ENCODE results near the gene CDC14A. TPM values are rescaled to one million over a fixed set of nuclear protein-coding genes. Genes with fewer than 3 reads are reported as not detected.

Gene CDC14A
- total RNA-seq, 1 donor from 2014 or later, result 17.8 TPM

DNA sequence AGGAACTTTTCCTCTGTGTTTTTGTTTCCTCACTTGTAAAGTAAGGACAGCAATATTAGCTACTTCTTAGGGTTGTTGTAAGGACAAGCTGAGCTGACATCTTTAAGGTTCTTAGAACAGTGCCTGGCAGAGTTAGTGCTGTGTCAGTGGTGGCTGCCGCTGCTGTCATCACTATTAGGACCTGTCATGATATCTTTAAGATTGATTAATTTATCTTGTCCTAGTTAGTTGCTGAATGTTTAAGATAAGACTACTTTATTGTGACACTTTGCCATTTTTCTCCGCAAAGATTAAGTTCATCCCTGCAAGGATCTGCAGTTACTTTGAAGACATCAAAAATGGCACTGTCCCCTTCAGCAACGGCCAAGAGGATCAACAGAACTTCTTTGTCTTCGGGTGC lies 145.5 kb downstream of the CDC14A start:
- no peak for ATAC-seq
- no peaks in the 10 kb centered on the region for H3K4me1 ChIP-seq
- no peak overlapping the region for H3K4me3 ChIP-seq
- H3K9me3 ChIP-seq, result no peaks in the 10 kb centered on the region
- TF ChIP-seq, protein P1, sequence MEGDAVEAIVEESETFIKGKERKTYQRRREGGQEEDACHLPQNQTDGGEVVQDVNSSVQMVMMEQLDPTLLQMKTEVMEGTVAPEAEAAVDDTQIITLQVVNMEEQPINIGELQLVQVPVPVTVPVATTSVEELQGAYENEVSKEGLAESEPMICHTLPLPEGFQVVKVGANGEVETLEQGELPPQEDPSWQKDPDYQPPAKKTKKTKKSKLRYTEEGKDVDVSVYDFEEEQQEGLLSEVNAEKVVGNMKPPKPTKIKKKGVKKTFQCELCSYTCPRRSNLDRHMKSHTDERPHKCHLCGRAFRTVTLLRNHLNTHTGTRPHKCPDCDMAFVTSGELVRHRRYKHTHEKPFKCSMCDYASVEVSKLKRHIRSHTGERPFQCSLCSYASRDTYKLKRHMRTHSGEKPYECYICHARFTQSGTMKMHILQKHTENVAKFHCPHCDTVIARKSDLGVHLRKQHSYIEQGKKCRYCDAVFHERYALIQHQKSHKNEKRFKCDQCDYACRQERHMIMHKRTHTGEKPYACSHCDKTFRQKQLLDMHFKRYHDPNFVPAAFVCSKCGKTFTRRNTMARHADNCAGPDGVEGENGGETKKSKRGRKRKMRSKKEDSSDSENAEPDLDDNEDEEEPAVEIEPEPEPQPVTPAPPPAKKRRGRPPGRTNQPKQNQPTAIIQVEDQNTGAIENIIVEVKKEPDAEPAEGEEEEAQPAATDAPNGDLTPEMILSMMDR (IDR thresholded peaks at IDR 0.05), result no peak
- peaks cover 49% of the 10 kb centered on the region for H3K36me3 ChIP-seq
- H3K27ac ChIP-seq, result no peak overlapping the region
- H3K27me3 ChIP-seq (ENCODE audit: low read depth), result no peaks in the 10 kb centered on the region
- intact Hi-C loops (cut with DNase I), result no loop called here
- DNase-seq, result no peak

GRCh38 chr1:100499194-100499811 lies 147.0 kb downstream of the CDC14A start:
- Histone ChIP-seq H3K9me3 (no peaks in the 10 kb centered on the region), H3K27me3 (ENCODE audit: low read depth) (no peaks in the 10 kb centered on the region), H3K36me3 (peaks cover 49% of the 10 kb centered on the region), H3K4me3 (no peak overlapping the region), H3K27ac (no peak overlapping the region), H3K4me1 (no peaks in the 10 kb centered on the region)
- DNase-seq (no peak), ATAC-seq (no peak)
- TF ChIP-seq, protein P1 (IDR thresholded peaks at IDR 0.05), result no peak
- intact Hi-C loops (cut with DNase I), result no loop called here

DNA sequence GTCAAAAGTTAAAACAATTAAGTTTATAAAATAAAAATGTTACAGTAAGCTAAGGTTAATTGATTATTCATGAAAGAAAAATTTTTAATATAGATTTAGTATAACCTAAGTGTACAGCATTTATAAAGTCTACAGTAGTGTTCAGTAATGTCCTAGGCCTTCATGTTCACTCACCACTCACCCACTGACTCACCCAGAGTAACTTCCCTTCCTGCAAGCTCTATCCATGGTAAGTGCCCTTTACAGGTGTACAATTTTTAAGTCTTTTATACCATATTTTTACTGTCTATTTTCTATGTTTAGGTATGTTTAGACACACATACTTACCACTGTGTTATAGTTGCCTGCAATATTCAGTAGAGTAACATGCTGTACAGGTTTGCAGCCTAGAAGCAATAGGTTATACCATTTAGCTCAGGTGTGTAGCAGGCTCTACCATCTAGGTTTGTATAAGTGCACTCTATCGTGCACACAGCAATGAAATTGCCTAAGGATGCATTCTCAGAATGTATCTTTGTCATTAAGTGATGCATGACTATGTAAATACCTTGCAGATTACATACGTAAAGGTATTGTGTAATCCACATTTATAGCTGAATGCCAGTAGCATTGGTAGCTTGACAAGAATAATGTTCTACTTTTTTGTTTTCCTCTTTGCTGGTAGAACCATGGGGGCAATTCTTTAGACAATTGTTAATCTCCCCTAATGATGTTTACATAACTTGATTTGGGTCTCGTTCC lies 149.9 kb downstream of the CDC14A start:
- H3K9me3 ChIP-seq, result no peaks in the 10 kb centered on the region
- ATAC-seq (no peak), DNase-seq (no peak)
- TF ChIP-seq, protein P1 (IDR thresholded peaks at IDR 0.05), result no peak
- no peaks in the 10 kb centered on the region for H3K4me1 ChIP-seq
- peaks cover 52% of the 10 kb centered on the region for H3K36me3 ChIP-seq
- no peak overlapping the region for H3K27ac ChIP-seq
- no peaks in the 10 kb centered on the region for H3K27me3 ChIP-seq (ENCODE audit: low read depth)
- intact Hi-C loops (cut with DNase I), result no loop called here
- no peak overlapping the region for H3K4me3 ChIP-seq

DNA sequence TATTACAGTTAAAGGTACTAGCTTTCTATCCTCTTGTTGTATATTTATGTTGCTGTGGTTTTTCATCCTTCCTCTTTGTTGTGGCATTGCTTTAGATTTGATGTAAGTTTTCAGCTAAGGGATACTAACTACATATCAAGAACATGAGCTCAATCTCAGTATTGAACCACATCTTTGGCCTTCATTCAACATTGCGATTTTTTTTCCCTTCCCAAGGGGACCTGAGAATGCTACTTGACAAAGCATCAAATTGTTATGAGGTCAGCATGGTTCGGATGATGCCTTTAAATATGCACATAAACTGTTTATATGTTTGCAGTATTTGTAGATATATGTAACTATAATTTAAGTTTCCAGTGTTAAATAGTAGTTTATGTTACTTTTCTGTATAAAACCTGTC lies 153.9 kb downstream of the CDC14A start:
- Histone ChIP-seq H3K27me3 (ENCODE audit: low read depth) (no peaks in the 10 kb centered on the region), H3K4me3 (no peak overlapping the region), H3K36me3 (peaks cover 49% of the 10 kb centered on the region), H3K9me3 (no peaks in the 10 kb centered on the region), H3K27ac (no peak overlapping the region), H3K4me1 (no peaks in the 10 kb centered on the region)
- DNase-seq (no peak), ATAC-seq (no peak)
- TF ChIP-seq, protein P1 (IDR thresholded peaks at IDR 0.05), result no peak
- intact Hi-C loops (cut with DNase I), result no loop called here

DNA sequence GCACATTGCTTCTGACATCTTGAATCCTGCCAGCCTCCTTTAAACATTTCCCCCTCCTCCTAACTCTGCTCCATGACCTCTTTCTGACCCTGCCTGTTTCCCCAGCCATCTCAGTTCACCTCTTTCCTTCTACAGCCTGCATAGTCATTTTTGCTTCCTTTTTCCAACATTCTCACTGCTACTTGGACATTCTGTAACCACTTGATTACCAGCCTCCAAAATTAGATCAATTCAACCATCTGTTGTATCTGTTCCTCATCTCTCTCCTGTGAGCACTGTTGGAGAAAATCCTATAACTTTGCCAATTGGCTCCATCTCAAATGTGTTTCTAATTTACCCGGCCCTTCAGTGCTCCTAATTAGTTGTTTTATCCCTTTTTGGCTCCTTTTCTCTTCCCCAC lies 158.1 kb downstream of the CDC14A start:
- no peak for ATAC-seq
- H3K27ac ChIP-seq, result no peak overlapping the region
- intact Hi-C loops (cut with DNase I), result no loop called here
- H3K27me3 ChIP-seq (ENCODE audit: low read depth), result no peaks in the 10 kb centered on the region
- no peak overlapping the region for H3K4me3 ChIP-seq
- DNase-seq, result no peak
- H3K4me1 ChIP-seq, result no peaks in the 10 kb centered on the region
- peaks cover 53% of the 10 kb centered on the region for H3K36me3 ChIP-seq
- TF ChIP-seq, protein P1 (IDR thresholded peaks at IDR 0.05), result no peak
- no peaks in the 10 kb centered on the region for H3K9me3 ChIP-seq

All from lower lobe of right lung (tissue), 2 donors.